Erythroblast (primary cell): ENCODE measurements around the gene NPAS2.

Source experiments
- GATA1 ChIP-seq: IDR thresholded peaks from 2 replicates; pipeline ENCODE4 v1.6.1; 2011; ENCODE audit warnings: low read depth, mild to moderate bottlenecking, control low read depth, low read length, moderate library complexity
- POLR2A ChIP-seq: IDR thresholded peaks from 2 replicates; pipeline ENCODE4 v1.6.1; 2011; ENCODE audit warnings: mild to moderate bottlenecking, low read length

GRCh38 chr2:100956081-100956480 lies 136.1 kb downstream of the NPAS2 start:
- TF ChIP-seq POLR2A (no peak), GATA1 (no peak)
